ENCODE data around the gene TIMM10B. TPM values are rescaled to one million over a fixed set of nuclear protein-coding genes. Genes with fewer than 3 reads are reported as not detected.

The TIMM10B gene
- polyA plus RNA-seq, 2 of the 4 experiments (the other 2 are of a cell fraction), result 24.4 to 35.6 TPM

DNA sequence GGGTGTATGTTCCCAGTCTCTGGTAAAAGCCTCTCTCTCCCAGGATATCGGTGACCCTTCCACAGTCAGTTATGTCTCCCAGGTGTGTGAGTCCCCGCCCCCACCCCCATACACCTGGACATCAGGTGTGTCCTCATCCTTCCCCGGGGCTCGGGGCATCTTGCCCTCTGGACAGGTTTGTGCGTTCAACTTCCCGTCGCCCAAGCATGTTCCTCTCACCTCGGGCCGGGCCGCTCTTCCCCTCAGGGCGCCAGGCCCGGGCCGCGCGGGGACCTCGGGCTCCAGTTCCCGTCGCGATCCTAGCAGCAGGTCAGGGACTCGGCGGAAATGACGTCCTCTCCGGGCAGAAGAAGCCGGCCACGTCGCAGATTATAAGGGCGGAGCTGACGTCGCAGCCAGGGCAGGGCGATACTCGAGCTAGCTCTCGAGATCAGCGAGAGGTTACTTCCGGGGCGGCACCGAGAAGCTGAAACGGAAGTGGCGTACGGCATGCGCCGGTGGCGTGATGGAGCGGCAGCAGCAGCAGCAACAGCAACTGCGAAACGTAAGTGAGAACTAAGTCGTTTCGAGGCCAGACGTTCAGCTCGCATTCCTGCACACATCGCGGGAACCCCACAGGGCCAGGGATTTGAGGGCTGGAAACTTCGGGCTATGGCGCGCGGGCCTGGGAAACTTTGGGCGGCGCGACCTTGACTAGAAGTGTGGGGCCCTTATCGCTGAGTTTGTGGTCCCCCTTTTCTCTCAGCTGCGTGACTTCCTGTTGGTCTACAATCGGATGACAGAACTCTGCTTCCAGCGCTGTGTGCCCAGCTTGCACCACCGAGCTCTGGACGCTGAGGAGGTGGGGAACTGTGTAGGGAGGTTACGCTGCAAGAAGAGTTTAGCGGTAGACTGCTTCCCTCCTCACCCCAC, at the start of gene TIMM10B, which contains the start of gene ARFIP2 (continued):
- TF ChIP-seq, protein P1, sequence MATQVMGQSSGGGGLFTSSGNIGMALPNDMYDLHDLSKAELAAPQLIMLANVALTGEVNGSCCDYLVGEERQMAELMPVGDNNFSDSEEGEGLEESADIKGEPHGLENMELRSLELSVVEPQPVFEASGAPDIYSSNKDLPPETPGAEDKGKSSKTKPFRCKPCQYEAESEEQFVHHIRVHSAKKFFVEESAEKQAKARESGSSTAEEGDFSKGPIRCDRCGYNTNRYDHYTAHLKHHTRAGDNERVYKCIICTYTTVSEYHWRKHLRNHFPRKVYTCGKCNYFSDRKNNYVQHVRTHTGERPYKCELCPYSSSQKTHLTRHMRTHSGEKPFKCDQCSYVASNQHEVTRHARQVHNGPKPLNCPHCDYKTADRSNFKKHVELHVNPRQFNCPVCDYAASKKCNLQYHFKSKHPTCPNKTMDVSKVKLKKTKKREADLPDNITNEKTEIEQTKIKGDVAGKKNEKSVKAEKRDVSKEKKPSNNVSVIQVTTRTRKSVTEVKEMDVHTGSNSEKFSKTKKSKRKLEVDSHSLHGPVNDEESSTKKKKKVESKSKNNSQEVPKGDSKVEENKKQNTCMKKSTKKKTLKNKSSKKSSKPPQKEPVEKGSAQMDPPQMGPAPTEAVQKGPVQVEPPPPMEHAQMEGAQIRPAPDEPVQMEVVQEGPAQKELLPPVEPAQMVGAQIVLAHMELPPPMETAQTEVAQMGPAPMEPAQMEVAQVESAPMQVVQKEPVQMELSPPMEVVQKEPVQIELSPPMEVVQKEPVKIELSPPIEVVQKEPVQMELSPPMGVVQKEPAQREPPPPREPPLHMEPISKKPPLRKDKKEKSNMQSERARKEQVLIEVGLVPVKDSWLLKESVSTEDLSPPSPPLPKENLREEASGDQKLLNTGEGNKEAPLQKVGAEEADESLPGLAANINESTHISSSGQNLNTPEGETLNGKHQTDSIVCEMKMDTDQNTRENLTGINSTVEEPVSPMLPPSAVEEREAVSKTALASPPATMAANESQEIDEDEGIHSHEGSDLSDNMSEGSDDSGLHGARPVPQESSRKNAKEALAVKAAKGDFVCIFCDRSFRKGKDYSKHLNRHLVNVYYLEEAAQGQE (IDR thresholded peaks at IDR 0.05), result no peak; the same call in 1 of the 2 replicates
- TF ChIP-seq HDAC2 (IDR thresholded peaks at IDR 0.05) (no peak), MYC (IDR thresholded peaks at IDR 0.05; ENCODE audit: borderline replicate concordance, low read length) (peak; percentile 32; the same call in 1 of the 2 replicates), GATA3 (IDR thresholded peaks at IDR 0.05; ENCODE audit: borderline replicate concordance) (0 out of 2 replicates have a peak, but pooled peaks have one; percentile 10), CBX8 (IDR thresholded peaks at IDR 0.05) (no peak), EP300 (IDR thresholded peaks at IDR 0.05) (no peak), POLR2AphosphoS2 (conservative IDR thresholded peaks at IDR 0.05; ENCODE audit: low read length) (no peak), KDM1A (IDR thresholded peaks at IDR 0.05; ENCODE audit: low read depth) (no peak), MAFK (IDR thresholded peaks at IDR 0.05; ENCODE audit: partially characterized antibody) (peak; percentile 41)
- TF ChIP-seq, protein P2, sequence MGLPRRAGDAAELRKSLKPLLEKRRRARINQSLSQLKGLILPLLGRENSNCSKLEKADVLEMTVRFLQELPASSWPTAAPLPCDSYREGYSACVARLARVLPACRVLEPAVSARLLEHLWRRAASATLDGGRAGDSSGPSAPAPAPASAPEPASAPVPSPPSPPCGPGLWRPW (IDR thresholded peaks at IDR 0.05), result no peak
- TF ChIP-seq, protein P3, sequence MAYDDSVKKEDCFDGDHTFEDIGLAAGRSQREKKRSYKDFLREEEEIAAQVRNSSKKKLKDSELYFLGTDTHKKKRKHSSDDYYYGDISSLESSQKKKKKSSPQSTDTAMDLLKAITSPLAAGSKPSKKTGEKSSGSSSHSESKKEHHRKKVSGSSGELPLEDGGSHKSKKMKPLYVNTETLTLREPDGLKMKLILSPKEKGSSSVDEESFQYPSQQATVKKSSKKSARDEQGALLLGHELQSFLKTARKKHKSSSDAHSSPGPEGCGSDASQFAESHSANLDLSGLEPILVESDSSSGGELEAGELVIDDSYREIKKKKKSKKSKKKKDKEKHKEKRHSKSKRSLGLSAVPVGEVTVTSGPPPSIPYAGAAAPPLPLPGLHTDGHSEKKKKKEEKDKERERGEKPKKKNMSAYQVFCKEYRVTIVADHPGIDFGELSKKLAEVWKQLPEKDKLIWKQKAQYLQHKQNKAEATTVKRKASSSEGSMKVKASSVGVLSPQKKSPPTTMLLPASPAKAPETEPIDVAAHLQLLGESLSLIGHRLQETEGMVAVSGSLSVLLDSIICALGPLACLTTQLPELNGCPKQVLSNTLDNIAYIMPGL (CRISPR knock-in tag; IDR thresholded peaks at IDR 0.05; ENCODE audit: borderline replicate concordance), result no peak
- TF ChIP-seq, protein P4, sequence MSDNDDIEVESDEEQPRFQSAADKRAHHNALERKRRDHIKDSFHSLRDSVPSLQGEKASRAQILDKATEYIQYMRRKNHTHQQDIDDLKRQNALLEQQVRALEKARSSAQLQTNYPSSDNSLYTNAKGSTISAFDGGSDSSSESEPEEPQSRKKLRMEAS (IDR thresholded peaks at IDR 0.05), result peak; percentile 88

DNA sequence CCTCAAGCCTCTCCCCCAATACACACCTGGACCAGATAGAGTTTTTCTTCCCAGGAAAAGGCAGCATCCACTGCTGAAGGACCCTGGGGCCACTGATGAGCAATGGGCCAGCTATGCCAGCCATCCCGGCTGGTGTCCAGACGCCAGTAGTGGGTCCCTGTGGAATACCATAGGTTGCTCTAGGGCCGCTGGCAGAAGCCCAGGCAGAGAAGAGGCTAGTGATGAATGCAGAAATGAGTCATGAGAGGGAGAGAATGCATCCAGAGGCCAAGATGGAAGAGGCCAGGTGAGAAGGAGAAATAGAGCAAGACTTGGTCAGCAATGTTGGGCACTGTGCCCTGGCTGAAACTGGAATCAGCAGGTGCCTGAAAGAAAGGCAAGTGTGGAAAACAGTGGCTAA, 49.4 kb upstream of the TIMM10B start:
- H3K4me1 ChIP-seq, result peaks cover 18% of the 10 kb centered on the region
- FAIRE-seq (no peak), ATAC-seq (peak; percentile 79 to 87), DNase-seq (ENCODE audit: low read depth in 1 of 2, low spot score in 1 of 2) (peak; percentile 48)
- CTCF ChIA-PET, result interaction anchor here (1.0 to 1.1 kb wide), 2 partner anchors 9 to 74 kb away, joined by 3 read pairs; no protein-coding TSS in a partner anchor
- no peak overlapping the region for H3K4me3 ChIP-seq
- WGBS (ENCODE audit: missing lambda C conversion rate), result 5% methylated on average over 3 of the region's 3 CpGs
- peak overlapping the region in 1 of 2 experiments; percentile 9; a peak in 2 of 6 replicates for H3K27ac ChIP-seq
- H3K4me2 ChIP-seq, result peak overlapping the region; percentile 37
- TF ChIP-seq POLR2AphosphoS2 (conservative IDR thresholded peaks at IDR 0.05; ENCODE audit: low read length), result no peak
- TF ChIP-seq, protein P5, sequence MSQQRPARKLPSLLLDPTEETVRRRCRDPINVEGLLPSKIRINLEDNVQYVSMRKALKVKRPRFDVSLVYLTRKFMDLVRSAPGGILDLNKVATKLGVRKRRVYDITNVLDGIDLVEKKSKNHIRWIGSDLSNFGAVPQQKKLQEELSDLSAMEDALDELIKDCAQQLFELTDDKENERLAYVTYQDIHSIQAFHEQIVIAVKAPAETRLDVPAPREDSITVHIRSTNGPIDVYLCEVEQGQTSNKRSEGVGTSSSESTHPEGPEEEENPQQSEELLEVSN (IDR thresholded peaks at IDR 0.05; ENCODE audit: borderline replicate concordance, low read depth), result no peak
- TF ChIP-seq JUNB (IDR thresholded peaks at IDR 0.05), result peak; percentile 36; the same call in 1 of the 2 replicates
- no peak for TF ChIP-seq FOSL2 (IDR thresholded peaks at IDR 0.05)
- TF ChIP-seq FOSL2 (CRISPR knock-in tag; IDR thresholded peaks at IDR 0.05), result peak; percentile 19; the same call in 1 of the 2 replicates
- POLR2A ChIA-PET, result interaction anchor here (2.0 kb wide), 1 partner anchor 13 kb away, joined by 6 read pairs; the partner anchor contains the start of gene APBB1
- no peaks in the 10 kb centered on the region for H3K9me3 ChIP-seq
